Activated CD4-positive, alpha-beta T cell treated with anti-CD3 and anti-CD28 coated beads for 36 hours (primary cell): Measurements from ENCODE around the gene SLC25A11. TPM values are rescaled to one million over a fixed set of nuclear protein-coding genes. Genes with fewer than 3 reads are reported as not detected.

Source experiments
- ATAC-seq: fragments of 200-7000 bp; cut with Tn5 transposase; one replicate; pipeline ENCODE4 v1.10.0; 2021; ENCODE audit warnings: mild to moderate bottlenecking, moderate library complexity
- CTCF ChIA-PET: fragments of 350-600 bp; sonication (Branson Sonifier 250); formaldehyde crosslinking; loops from one replicate; lab custom pipeline; 2021; ENCODE audit warnings: antibody characterized with exemption; lab: Charles Lee
- POLR2A ChIA-PET: fragments of 350-600 bp; sonication (Branson Sonifier 250); formaldehyde crosslinking; loops from one replicate; lab custom pipeline; 2021; ENCODE audit warnings: antibody characterized with exemption, inconsistent platforms; lab: Charles Lee
- DNase-seq: peaks from one replicate; pipeline ENCODE4 v3.0.0-alpha.2; 2020
- H3K27ac Mint-ChIP-seq: one replicate; pipeline ENCODE4 v1.8.0; 2021; ENCODE audit warnings: mixed read lengths
- H3K27me3 Mint-ChIP-seq: one replicate; pipeline ENCODE4 v1.8.0; 2021; ENCODE audit warnings: mixed read lengths
- H3K36me3 Mint-ChIP-seq: one replicate; pipeline ENCODE4 v1.8.0; 2021; ENCODE audit warnings: low read depth, mixed read lengths
- H3K4me1 Mint-ChIP-seq: one replicate; pipeline ENCODE4 v1.8.0; 2021; ENCODE audit warnings: mixed read lengths
- H3K4me3 Mint-ChIP-seq: one replicate; pipeline ENCODE4 v1.8.0; 2021; ENCODE audit warnings: mild to moderate bottlenecking, moderate library complexity, mixed read lengths
- H3K9me3 Mint-ChIP-seq: one replicate; pipeline ENCODE4 v1.8.0; 2021; ENCODE audit warnings: low read depth, mixed read lengths
- intact Hi-C, 2 experiments: fragments of 100-400 bp; cut with DNase I in 1 of 2; cut with micrococcal nuclease in 1 of 2; formaldehyde crosslinking; loops; one replicate each; pipeline versions ENCODE4 v1.14.2 to v1.15.1; 2022 to 2024; cut with DNase I, micrococcal nuclease
- total RNA-seq, 2 experiments: library from RNA; stranded (reverse); gene quantifications; one replicate each; pipeline ENCODE4 v1.2.3, GENCODE V29; 2021

Gene SLC25A11
- total RNA-seq, 2 experiments from 2014 or later: 74.2 to 77.9 TPM

DNA sequence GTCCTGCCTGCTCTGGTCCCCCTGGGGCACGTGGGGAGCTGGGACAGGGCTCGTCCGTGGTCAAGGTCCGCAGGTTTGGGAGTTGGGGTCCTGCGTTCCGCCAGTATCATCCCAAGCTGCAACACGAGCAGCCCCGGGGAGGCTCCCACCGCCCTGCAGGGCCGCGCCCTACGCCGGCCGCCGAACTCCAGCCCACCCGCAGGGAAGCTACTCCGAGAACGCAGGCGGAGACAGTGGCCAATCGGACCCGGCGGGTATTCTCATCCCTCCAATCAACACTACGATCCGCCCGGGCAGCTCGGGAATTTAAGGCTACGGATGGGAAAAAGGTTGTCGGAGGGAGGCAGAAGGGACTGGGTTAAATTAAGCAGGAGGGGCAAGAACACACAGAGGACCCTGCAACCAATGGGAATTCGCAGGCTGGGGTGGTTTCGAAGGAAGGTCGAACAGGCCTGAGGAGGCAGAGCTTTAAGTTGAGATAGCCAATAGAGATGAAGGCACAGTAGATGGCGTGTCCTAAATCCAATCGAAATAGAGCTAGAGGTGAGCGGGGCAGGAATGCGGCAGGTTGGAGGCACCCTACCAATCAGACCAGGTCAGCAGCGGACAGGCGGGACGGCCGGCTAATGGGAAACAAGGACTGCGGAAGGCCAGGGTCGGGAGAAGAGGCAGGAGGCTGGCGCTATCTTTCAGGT is 27.1 kb upstream of the SLC25A11 start:
- Mint-ChIP-seq H3K4me1 (peaks cover 40% of the 10 kb centered on the region), H3K9me3 (peaks cover 4% of the 10 kb centered on the region), H3K27ac (no peak overlapping the region), H3K27me3 (no peaks in the 10 kb centered on the region), H3K36me3 (peaks cover 37% of the 10 kb centered on the region), H3K4me3 (no peak overlapping the region)
- DNase-seq (peak; percentile 95), ATAC-seq (peak; percentile 80)
- ChIA-PET CTCF (interaction anchor here (0.6 to 1.6 kb wide), 18 partner anchors 9 to 255 kb away, joined by 3 to 13 read pairs (median 3); partner anchors contain the start of genes CHRNE, ENO3, GP1BA and INCA1), POLR2A (interaction anchor here (0.8 to 6.0 kb wide), 6 partner anchors 8 to 258 kb away, joined by 3 to 80 read pairs (median 4); partner anchors contain the start of genes ENO3, PFN1, RNF167 and SLC25A11)
- intact Hi-C loops: loop anchor here (1.0 to 5.0 kb wide), 16 partner anchors 14 to 520 kb away; partner anchors contain the start of genes CHRNE (in 2 of the 2), RNF167 (in 2 of the 2), SLC25A11 (in 2 of the 2) and ARRB2 (in 1 of the 2)

DNA sequence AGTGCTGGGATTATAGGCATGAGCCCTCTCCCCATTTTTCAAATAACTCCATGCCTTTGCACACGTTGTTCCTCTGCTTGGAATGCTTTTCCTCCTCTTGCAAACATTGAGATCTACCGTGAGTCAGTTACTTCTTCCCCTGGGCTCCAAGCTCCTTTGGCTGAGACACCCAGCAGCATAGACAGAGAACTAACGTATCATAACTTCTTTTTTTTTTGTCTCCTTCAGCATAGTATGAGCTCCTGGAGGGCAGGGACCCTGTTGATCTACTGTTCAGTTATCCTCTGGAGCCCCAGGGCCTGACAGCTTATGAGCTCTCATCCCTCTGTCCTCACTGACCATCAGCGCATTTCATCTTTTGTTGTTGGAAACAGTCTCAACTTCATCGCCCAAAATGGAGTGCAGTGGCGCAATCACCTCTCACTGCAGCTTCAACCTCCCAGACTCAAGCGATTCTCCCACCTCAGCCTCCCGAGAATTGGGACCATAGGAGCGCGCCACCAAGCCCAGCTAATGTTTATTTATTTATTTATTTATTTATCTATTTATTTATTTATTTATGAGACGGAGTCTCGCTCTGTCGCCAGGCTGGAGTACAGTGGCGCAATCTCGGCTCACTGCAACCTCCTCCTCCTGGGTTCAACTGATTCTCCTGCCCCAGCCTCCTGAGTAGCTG is 25.6 kb upstream of the SLC25A11 start:
- H3K4me1 Mint-ChIP-seq: peaks cover 31% of the 10 kb centered on the region
- H3K9me3 Mint-ChIP-seq: peaks cover 4% of the 10 kb centered on the region
- no peak for DNase-seq
- no peaks in the 10 kb centered on the region for H3K27me3 Mint-ChIP-seq
- H3K4me3 Mint-ChIP-seq: peak overlapping the region; percentile 36
- ChIA-PET CTCF (interaction anchor here (0.6 to 1.7 kb wide), 3 partner anchors 11 to 316 kb away, joined by 3 to 4 read pairs (median 4); no protein-coding TSS in a partner anchor), POLR2A (interaction anchor here (1.1 to 6.0 kb wide), 2 partner anchors 18 to 26 kb away, joined by 4 to 80 read pairs; partner anchors contain the start of genes ENO3, PFN1, RNF167 and SLC25A11)
- peak overlapping the region; percentile 47 for H3K27ac Mint-ChIP-seq
- H3K36me3 Mint-ChIP-seq: peaks cover 28% of the 10 kb centered on the region
- intact Hi-C loops: loop anchor here (5.0 kb wide), 3 partner anchors 67 to 227 kb away; partner anchors contain the start of genes ZFP3 (in 1 of the 2) and ZNF594 (in 1 of the 2)
- ATAC-seq: no peak

DNA sequence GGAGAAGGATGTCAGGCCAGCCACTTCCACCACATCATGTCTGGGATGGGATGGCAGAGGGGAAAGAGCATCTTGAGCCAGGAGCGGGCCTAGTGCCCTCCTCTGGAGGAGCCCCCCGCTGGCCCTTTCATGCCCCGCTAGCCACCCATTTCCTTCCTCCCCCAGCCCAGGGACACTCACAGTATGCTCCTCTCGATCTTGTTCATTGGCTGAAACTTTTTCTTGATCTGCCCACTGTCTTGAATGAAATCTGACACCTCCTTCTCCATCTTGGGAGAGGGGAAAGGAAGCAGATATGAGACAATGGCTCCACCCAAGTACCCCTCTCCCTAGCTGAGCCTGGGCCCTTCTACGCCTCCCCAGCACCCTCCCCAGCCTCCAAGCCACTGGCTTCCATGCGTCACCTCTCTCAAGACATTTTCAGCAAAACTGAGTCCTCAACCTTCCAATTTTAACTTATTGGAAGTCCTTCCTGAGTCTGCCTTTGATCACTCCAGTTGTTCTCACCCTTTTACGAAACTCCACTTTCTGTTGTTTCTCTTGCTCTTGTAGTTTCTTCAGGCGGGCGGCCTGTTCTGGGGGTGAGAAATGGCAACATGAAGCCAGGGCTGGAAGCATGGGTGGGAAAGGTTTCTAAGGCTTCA is 20.6 kb upstream of the SLC25A11 start:
- intact Hi-C loops: no loop called here
- Mint-ChIP-seq H3K27me3 (no peaks in the 10 kb centered on the region), H3K4me3 (no peak overlapping the region), H3K9me3 (peaks cover 3% of the 10 kb centered on the region), H3K36me3 (peaks cover 29% of the 10 kb centered on the region), H3K27ac (no peak overlapping the region), H3K4me1 (peaks cover 11% of the 10 kb centered on the region)
- POLR2A ChIA-PET: no interaction called here
- ATAC-seq: no peak
- CTCF ChIA-PET: interaction anchor here (1.3 kb wide), 1 partner anchor 26 kb away, joined by 3 read pairs; no protein-coding TSS in a partner anchor
- no peak for DNase-seq

DNA sequence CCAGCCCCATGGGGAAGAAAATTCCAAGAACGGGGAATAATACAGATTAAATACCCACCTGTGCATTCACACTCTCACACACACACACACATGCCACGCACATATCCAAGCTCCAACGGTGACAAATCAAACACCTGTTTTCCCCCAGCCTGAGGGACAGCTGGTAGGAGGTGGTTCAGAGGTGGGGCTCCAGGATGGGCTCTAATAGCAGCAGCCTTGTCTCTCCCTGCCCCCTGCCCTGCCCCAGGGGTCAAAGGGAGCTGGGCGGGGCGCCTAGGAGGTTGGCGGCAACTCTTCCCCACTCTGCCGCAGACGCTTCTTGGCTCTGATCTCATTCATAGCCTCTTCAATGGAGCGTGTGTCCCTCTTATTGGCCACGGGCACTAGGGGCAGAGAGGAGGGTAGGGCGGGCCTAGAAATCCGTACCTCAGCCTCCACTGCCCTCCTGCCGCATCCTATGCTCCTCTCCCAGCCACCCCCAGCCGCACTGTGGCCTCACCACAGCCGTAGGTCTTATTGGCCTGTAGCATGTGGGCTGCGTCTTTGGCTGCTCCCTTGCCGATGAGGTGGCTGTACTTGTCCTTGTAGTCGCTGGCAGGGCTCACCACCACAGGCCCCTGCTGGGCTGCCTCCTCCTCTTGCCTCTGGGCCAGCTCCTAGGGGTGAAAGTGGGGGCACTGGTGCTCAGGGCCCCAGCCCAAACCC is 19.6 kb upstream of the SLC25A11 start:
- Mint-ChIP-seq H3K27ac (no peak overlapping the region), H3K9me3 (no peaks in the 10 kb centered on the region), H3K4me3 (no peak overlapping the region), H3K36me3 (peaks cover 23% of the 10 kb centered on the region), H3K4me1 (peaks cover 7% of the 10 kb centered on the region), H3K27me3 (no peaks in the 10 kb centered on the region)
- ChIA-PET POLR2A (interaction anchor here (0.5 to 1.2 kb wide), 3 partner anchors 8 to 119 kb away, joined by 3 to 4 read pairs (median 3); partner anchors contain the start of genes ENO3, SPAG7 and ZFP3), CTCF (interaction anchor here (1.3 kb wide), 1 partner anchor 27 kb away, joined by 3 read pairs; no protein-coding TSS in a partner anchor)
- intact Hi-C loops: no loop called here
- DNase-seq (no peak), ATAC-seq (no peak)

DNA sequence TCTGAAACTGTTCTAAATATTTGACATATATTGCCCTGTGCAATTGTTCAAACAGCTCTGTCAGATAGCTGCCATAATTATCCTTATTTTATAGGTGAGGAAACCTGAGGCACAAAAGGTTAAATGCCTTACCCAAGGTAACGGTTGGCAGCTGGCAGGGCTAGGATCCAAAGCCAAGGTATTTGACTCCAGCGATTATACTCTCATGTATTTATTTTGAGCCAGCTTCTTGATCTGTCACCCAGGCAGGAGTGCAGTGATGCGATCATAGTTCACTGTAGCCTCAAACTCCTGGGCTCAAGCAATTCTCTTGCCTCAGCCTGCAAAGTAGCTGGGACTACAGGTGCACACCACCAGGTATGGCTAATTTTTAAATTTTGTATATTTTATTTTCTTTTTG is 18.3 kb upstream of the SLC25A11 start:
- Mint-ChIP-seq H3K4me1 (peaks cover 7% of the 10 kb centered on the region), H3K36me3 (peaks cover 22% of the 10 kb centered on the region), H3K4me3 (no peak overlapping the region), H3K27me3 (no peaks in the 10 kb centered on the region), H3K9me3 (no peaks in the 10 kb centered on the region), H3K27ac (no peak overlapping the region)
- CTCF ChIA-PET: interaction anchor here (0.6 to 1.2 kb wide), 2 partner anchors 9 to 12 kb away, joined by 3 to 6 read pairs; no protein-coding TSS in a partner anchor
- POLR2A ChIA-PET: interaction anchor here (0.6 kb wide), 1 partner anchor 25 kb away, joined by 3 read pairs; no protein-coding TSS in a partner anchor
- intact Hi-C loops: no loop called here
- ATAC-seq (no peak), DNase-seq (no peak)

DNA sequence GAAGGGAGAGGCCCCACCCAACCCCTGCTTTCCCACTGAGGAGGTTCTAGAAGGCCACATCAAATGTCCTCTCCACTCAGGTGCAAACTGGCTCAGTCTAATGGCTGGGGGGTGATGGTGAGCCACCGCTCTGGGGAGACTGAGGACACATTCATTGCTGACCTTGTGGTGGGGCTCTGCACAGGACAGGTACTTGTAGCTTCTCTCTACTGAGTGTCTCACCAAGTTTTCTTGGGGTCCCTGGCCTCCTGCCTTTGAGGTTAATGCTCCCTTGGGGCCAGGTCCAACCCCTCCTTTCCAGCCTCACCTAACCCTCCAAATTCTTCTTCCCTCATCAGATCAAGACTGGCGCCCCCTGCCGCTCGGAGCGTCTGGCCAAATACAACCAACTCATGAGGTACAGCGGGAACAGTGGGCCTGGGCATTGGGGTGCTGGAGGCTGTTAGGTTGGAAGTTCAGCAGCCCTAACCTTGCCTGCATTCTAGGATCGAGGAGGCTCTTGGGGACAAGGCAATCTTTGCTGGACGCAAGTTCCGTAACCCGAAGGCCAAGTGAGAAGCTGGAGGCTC is 16.7 kb upstream of the SLC25A11 start:
- H3K27me3 Mint-ChIP-seq: no peaks in the 10 kb centered on the region
- ChIA-PET CTCF (interaction anchor here (0.9 to 1.1 kb wide), 3 partner anchors 10 to 149 kb away, joined by 3 read pairs; partner anchors contain the start of gene SPAG7), POLR2A (no interaction called here)
- H3K27ac Mint-ChIP-seq: no peak overlapping the region
- peaks cover 9% of the 10 kb centered on the region for H3K4me1 Mint-ChIP-seq
- no peaks in the 10 kb centered on the region for H3K9me3 Mint-ChIP-seq
- DNase-seq: peak; percentile 72
- peaks cover 21% of the 10 kb centered on the region for H3K36me3 Mint-ChIP-seq
- peak; percentile 55 for ATAC-seq
- intact Hi-C loops: no loop called here
- no peak overlapping the region for H3K4me3 Mint-ChIP-seq

DNA sequence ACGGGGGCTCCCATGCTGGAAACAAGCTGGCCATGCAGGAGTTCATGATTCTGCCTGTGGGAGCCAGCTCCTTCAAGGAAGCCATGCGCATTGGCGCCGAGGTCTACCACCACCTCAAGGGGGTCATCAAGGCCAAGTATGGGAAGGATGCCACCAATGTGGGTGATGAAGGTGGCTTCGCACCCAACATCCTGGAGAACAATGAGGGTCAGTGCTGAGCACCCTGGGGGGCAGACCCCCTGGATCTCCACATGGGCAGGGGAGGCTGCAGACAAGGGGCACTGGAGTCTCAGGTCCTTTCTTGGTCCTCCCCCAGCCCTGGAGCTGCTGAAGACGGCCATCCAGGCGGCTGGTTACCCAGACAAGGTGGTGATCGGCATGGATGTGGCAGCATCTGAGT is 15.2 kb upstream of the SLC25A11 start:
- DNase-seq: no peak
- Mint-ChIP-seq H3K4me3 (no peak overlapping the region), H3K27me3 (no peaks in the 10 kb centered on the region), H3K36me3 (peaks cover 18% of the 10 kb centered on the region), H3K4me1 (peaks cover 23% of the 10 kb centered on the region), H3K9me3 (no peaks in the 10 kb centered on the region), H3K27ac (no peak overlapping the region)
- ChIA-PET CTCF (interaction anchor here (1.0 to 1.9 kb wide), 3 partner anchors 11 to 75 kb away, joined by 3 to 6 read pairs (median 4); no protein-coding TSS in a partner anchor), POLR2A (interaction anchor here (1.0 kb wide), 1 partner anchor 12 kb away, joined by 3 read pairs; the partner anchor contains the start of gene SPAG7)
- no peak for ATAC-seq
- intact Hi-C loops: no loop called here

DNA sequence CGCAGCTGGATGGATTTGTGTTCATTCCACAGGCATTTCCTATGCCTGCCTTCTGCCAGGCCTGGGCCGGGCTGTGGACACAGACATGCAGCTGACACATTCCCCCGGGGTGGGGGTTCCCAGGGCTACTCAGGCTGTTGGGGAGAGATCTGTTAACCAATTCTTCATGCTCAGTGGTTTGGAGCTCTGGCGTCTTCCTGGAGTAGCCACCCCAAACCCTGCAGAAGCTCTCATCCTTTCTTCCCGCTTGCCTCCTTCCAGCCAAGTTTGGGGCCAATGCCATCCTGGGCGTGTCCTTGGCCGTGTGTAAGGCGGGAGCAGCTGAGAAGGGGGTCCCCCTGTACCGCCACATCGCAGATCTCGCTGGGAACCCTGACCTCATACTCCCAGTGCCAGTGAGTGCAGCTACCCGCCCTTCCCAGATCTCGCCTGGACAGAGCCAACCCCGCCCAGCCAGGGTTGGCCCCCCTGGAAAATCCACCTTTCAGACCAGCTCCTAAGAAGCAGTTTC is 13.7 kb upstream of the SLC25A11 start:
- intact Hi-C loops: no loop called here
- H3K36me3 Mint-ChIP-seq: peaks cover 11% of the 10 kb centered on the region
- H3K9me3 Mint-ChIP-seq: no peaks in the 10 kb centered on the region
- POLR2A ChIA-PET: interaction anchor here (1.1 to 1.3 kb wide), 2 partner anchors 13 to 16 kb away, joined by 3 to 5 read pairs; partner anchors contain the start of gene SPAG7
- peaks cover 23% of the 10 kb centered on the region for H3K4me1 Mint-ChIP-seq
- H3K4me3 Mint-ChIP-seq: no peak overlapping the region
- ATAC-seq (no peak), DNase-seq (no peak)
- no peaks in the 10 kb centered on the region for H3K27me3 Mint-ChIP-seq
- no peak overlapping the region for H3K27ac Mint-ChIP-seq
- CTCF ChIA-PET: interaction anchor here (0.5 to 0.7 kb wide), 5 partner anchors 26 to 163 kb away, joined by 3 read pairs; no protein-coding TSS in a partner anchor

DNA sequence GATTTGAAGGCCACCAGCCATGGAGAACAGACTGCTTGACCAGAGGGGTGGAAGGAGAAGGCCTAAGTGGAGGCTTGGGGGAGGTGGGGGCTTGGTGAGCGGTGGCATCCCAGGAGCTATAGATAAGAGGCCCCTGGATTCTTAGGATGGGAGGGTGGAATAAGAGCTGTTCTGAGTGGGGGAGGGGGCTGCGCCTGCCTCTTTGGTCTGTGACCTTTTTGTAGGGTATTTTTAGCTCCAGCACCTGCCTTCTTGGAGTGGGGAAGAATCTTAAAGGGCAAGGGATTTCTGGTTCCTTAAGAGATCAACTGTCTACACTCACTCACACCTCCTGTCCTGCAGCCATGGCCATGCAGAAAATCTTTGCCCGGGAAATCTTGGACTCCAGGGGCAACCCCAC is 11.6 kb upstream of the SLC25A11 start:
- intact Hi-C loops: no loop called here
- no peak overlapping the region for H3K27ac Mint-ChIP-seq

More for the DNA sequence above, 11.6 kb upstream of the SLC25A11 start:
- no peaks in the 10 kb centered on the region for H3K9me3 Mint-ChIP-seq
- peak overlapping the region; percentile 99 for H3K4me3 Mint-ChIP-seq
- CTCF ChIA-PET: interaction anchor here (0.5 to 1.5 kb wide), 4 partner anchors 14 to 100 kb away, joined by 3 read pairs; partner anchors contain the start of gene SPAG7
- no peaks in the 10 kb centered on the region for H3K27me3 Mint-ChIP-seq
- DNase-seq: no peak
- peaks cover 18% of the 10 kb centered on the region for H3K36me3 Mint-ChIP-seq
- no peak for ATAC-seq
- POLR2A ChIA-PET: interaction anchor here (1.0 to 9.2 kb wide), 3 partner anchors 11 to 16 kb away, joined by 3 to 80 read pairs (median 7); partner anchors contain the start of genes RNF167, SLC25A11 and SPAG7
- peaks cover 20% of the 10 kb centered on the region for H3K4me1 Mint-ChIP-seq
